PFSK-1 (cell line): ENCODE data around the gene PTGER3. TPM values are rescaled to one million over a fixed set of nuclear protein-coding genes. Genes with fewer than 3 reads are reported as not detected.

Experiments used
- FOXP2 ChIP-seq: optimal IDR thresholded peaks from 2 replicates; pipeline ENCODE3; 2011; ENCODE audit warnings: borderline replicate concordance, control low read depth, inconsistent platforms; ENCODE audit not compliant: insufficient read depth; ENCODE audit errors: extremely low read length, extremely low read depth
- POLR2AphosphoS5 ChIP-seq: IDR thresholded peaks from 2 replicates; pipeline ENCODE4 v1.6.1; 2012; ENCODE audit warnings: low read depth, mild to moderate bottlenecking, control low read depth, low read length, moderate library complexity
- REST ChIP-seq, 2 experiments: IDR thresholded peaks; 2 replicates each; pipeline versions ENCODE4 v1.6.1 to v1.8.0; 2011 to 2012; ENCODE audit warnings: low read depth in 2 of 2, low read length in 2 of 2, control low read depth in 1 of 2, inconsistent platforms in 1 of 2, mild to moderate bottlenecking in 1 of 2, moderate library complexity in 1 of 2; ENCODE audit not compliant: insufficient read depth in 1 of 2
- SIN3A ChIP-seq: IDR thresholded peaks from 2 replicates; pipeline ENCODE4 v1.6.1; 2012; ENCODE audit warnings: mild to moderate bottlenecking, low read length, moderate library complexity, borderline replicate concordance; ENCODE audit not compliant: insufficient read depth
- TAF1 ChIP-seq: IDR thresholded peaks from 2 replicates; pipeline ENCODE4 v1.6.1; 2012; ENCODE audit warnings: low read length, control low read depth, borderline replicate concordance; ENCODE audit not compliant: insufficient read depth
- polyA plus RNA-seq: library from polyadenylated mRNA; unstranded; fragments of >200 nt; gene quantifications from one replicate; pipeline ENCODE4 v1.2.1, GENCODE V29; 2012; ENCODE audit warnings: low read depth, missing spikeins; ENCODE audit not compliant: insufficient read length

PTGER3 gene
- not detected for polyA plus RNA-seq

DNA sequence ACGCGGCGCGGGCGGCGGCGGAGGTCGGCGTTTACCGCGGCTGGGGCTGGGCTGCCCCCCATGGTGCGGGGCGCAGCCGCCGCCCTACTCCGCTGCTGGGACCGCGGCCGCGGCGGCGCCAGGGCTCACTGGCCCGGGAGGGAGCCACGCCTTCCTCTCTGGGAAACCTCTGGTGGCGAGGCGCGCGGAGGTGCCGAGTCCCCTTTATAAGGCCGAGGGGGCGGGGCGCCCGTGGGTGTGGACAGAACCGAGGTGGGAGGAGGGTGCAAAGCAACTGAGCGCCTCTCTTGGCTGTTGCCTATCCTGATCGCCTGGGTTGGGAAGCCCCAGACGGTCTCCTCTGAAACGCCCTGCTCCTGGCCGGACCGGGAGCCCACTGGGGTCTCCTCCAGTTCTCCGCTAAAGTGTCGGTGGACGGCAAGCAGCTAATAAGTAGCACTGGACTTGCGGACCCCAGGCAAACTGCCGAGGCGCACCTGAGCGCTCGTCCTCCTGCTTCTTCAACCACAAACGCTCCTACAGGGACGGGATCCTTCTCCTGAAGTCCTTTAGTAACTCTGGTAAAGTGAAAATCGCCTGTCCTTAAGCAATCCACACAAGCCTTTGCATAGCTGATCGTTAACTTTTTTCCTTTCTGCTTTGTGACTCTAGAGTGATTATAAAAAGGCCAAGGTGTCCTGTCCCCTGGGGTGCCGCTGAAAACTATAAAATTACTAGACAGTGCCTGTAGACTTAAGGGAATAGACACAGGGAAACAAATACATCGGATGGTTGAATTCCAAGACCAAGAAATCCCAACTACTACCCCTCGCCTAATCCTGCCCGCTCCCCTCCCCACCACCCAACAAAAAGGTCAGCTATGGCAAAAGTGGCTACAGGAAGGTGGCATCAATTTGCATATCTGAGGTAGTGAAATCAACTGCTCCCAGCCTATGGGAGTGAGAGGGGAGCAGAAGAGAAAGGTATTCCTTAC lies at the start of gene PTGER3:
Gene PTGER3, minus strand, starts transcription at position 182 of the 973 bp plus-strand sequence. CDS start 239 bp downstream, outside the sequence.
- TF ChIP-seq SIN3A (no peak), TAF1 (no peak), REST (IDR thresholded peaks at IDR 0.05; ENCODE audit: insufficient read depth in 1 of 2, low read depth in 2 of 2, low read length in 2 of 2) (no peak), POLR2AphosphoS5 (no peak), FOXP2 (no peak)

- TF ChIP-seq SIN3A (no peak), POLR2AphosphoS5 (no peak)
Measured at GRCh38 chr1:71094913-71095312, 47.3 kb upstream of the PTGER3 start.

GRCh38 chr1:71093938-71094337 lies 46.3 kb upstream of the PTGER3 start:
- TF ChIP-seq POLR2AphosphoS5 (no peak), REST (IDR thresholded peaks at IDR 0.05; ENCODE audit: insufficient read depth in 1 of 2, low read depth in 2 of 2, low read length in 2 of 2) (no peak), TAF1 (no peak), FOXP2 (no peak), SIN3A (no peak)

DNA sequence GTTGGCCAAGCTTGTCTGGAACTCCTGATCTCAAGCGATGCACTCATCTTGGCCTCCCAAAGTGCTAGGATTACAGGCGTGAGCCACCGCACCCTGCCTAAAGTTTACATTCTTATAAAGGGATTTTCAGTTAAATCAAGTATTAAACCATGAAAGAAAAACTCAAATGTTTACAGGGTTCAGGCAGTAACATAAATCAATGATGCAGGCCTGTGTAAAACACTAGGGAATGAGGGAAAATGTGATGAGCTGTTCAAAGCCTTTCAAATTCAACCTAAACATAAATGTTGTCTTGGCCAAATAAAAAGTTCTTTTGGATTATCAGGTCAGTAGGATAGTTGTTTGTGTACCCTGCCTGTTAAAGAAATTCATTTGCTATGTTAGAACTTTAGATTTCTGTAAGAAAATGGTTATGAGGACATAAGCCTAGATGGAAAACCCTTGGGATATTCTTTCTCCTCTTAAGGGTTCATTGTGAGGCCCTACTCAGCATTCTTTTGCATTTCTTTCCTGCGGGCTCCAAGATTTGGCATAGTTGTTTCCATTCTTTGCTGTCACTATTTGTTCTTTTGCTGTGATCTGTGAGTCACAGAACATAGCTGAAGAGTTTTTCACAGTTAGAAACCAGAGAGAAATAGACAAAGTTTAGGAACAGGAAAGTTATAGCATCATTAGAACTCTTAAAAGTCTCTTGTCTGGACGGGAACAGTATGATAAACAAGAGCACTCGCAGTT lies 42.1 kb upstream of the PTGER3 start:
- TF ChIP-seq REST (IDR thresholded peaks at IDR 0.05; ENCODE audit: insufficient read depth in 1 of 2, low read depth in 2 of 2, low read length in 2 of 2) (no peak), FOXP2 (no peak), POLR2AphosphoS5 (no peak), SIN3A (no peak), TAF1 (no peak)

GRCh38 chr1:71088645-71089287 lies 41.1 kb upstream of the PTGER3 start:
- TF ChIP-seq REST (IDR thresholded peaks at IDR 0.05; ENCODE audit: insufficient read depth in 1 of 2, low read depth in 2 of 2, low read length in 2 of 2) (no peak), FOXP2 (no peak), SIN3A (no peak), TAF1 (no peak), POLR2AphosphoS5 (no peak)
